Stimulated activated CD4-positive, alpha-beta T cell treated with anti-CD3 and anti-CD28 coated beads, Interleukin-12 subunit alpha, Interleukin-12 subunit beta, amount 100 ng/mL, for 48 hours (primary cell): ENCODE results near the gene VWA5A.
"Not testable (repeated sequence)": the region's sequence is repeated elsewhere in the genome, so short reads cannot be mapped to it uniquely, and the experiment has no call there.

Experiments used
- DNase-seq, 3 donors: peaks; one replicate each; pipeline ENCODE4 v3.0.0-alpha.2; 2020; ENCODE audit warnings: low read depth in 2 of 3, low spot score in 1 of 3

The VWA5A gene

GRCh38 chr11:124168796-124169195, 53.5 kb downstream of the VWA5A start:
- no peak for DNase-seq

- not testable (repeated sequence) for DNase-seq
Observed at GRCh38 chr11:124170315-124170714, 55.1 kb downstream of the VWA5A start.

- no peak for DNase-seq
Observed at GRCh38 chr11:124170801-124171586, 55.7 kb downstream of the VWA5A start.

- DNase-seq, result no peak
Observed at GRCh38 chr11:124172101-124172500, 56.9 kb downstream of the VWA5A start.

- no peak for DNase-seq
Observed at GRCh38 chr11:124172599-124172998, 57.3 kb downstream of the VWA5A start.

GRCh38 chr11:124174001-124174583, 58.8 kb downstream of the VWA5A start:
- no peak for DNase-seq

GRCh38 chr11:124176925-124177715, 61.9 kb downstream of the VWA5A start:
- no peak for DNase-seq

- no peak for DNase-seq
Observed at GRCh38 chr11:124179310-124179709, 64.1 kb downstream of the VWA5A start.

- no peak for DNase-seq
Observed at GRCh38 chr11:124183068-124183467, 67.8 kb downstream of the VWA5A start, which contains the start of gene OR10D3. Gene OR10D3, plus strand, starts transcription at chr11:124183345. Its CDS starts 1,925 bp downstream, at chr11:124185270.

GRCh38 chr11:124190298-124191139, 75.3 kb downstream of the VWA5A start:
- DNase-seq, result no peak

- DNase-seq, result no peak
Observed at GRCh38 chr11:124193221-124194010, 78.2 kb downstream of the VWA5A start.

GRCh38 chr11:124194293-124195188, 79.3 kb downstream of the VWA5A start:
- DNase-seq, result no peak

- DNase-seq, result peak; percentile 12 to 50 (median 32)
Observed at GRCh38 chr11:124195189-124195734, 80.0 kb downstream of the VWA5A start.
